H9 (cell line): ENCODE data around the gene RFWD3. TPM values are rescaled to one million over a fixed set of nuclear protein-coding genes. Genes with fewer than 3 reads are reported as not detected.
A peak's percentile ranks its signal among the peaks of the same experiment; 100 is the strongest.

Experiments used
- DNase-seq: peaks from one replicate; pipeline ENCODE4 v3.0.0-alpha.2; 2017
- H2AFZ ChIP-seq: one replicate; pipeline ENCODE4 v1.6.1; 2013; ENCODE audit warnings: mild to moderate bottlenecking, low read length, control low read depth, moderate library complexity
- H2AK5ac ChIP-seq: 2 replicates; pipeline ENCODE4 v1.6.1; 2013; ENCODE audit warnings: low read length, control low read depth, mixed read lengths; ENCODE audit not compliant: insufficient read length
- H2BK120ac ChIP-seq: one replicate; pipeline ENCODE4 v1.6.1; 2013; ENCODE audit warnings: low read depth, mild to moderate bottlenecking, low read length, control low read depth, inconsistent platforms; ENCODE audit not compliant: poor library complexity, severe bottlenecking
- H2BK12ac ChIP-seq: 2 replicates; pipeline ENCODE4 v1.6.1; 2013; ENCODE audit warnings: low read length, control low read depth, mixed read lengths, low read depth; ENCODE audit not compliant: insufficient read length
- H2BK15ac ChIP-seq: 2 replicates; pipeline ENCODE4 v1.6.1; 2013; ENCODE audit warnings: low read depth, low read length, control low read depth
- H2BK20ac ChIP-seq: one replicate; pipeline ENCODE4 v1.6.1; 2013; ENCODE audit warnings: low read depth, mild to moderate bottlenecking, low read length, control low read depth, inconsistent platforms; ENCODE audit not compliant: poor library complexity, severe bottlenecking
- H2BK5ac ChIP-seq: 2 replicates; pipeline ENCODE4 v1.6.1; 2013; ENCODE audit warnings: low read length, control low read depth, mixed read lengths; ENCODE audit not compliant: insufficient read length
- H3K14ac ChIP-seq: 2 replicates; pipeline ENCODE4 v1.6.1; 2013; ENCODE audit warnings: low read length, control low read depth; ENCODE audit not compliant: insufficient read depth
- H3K18ac ChIP-seq: 2 replicates; pipeline ENCODE4 v1.6.1; 2013; ENCODE audit warnings: low read depth, mild to moderate bottlenecking, mixed read lengths, low read length, control low read depth; ENCODE audit not compliant: insufficient read length
- H3K23ac ChIP-seq: 2 replicates; pipeline ENCODE4 v1.6.1; 2013; ENCODE audit warnings: low read length, control low read depth, mixed read lengths, low read depth; ENCODE audit not compliant: insufficient read length
- H3K23me2 ChIP-seq: 2 replicates; pipeline ENCODE4 v1.6.1; 2013; ENCODE audit warnings: low read depth, mild to moderate bottlenecking, mixed read lengths, low read length, control low read depth; ENCODE audit not compliant: insufficient read length, poor library complexity, severe bottlenecking
- H3K27ac ChIP-seq: 2 replicates; pipeline ENCODE4 v1.5.1; 2013; ENCODE audit warnings: low read length, control low read depth, mixed read lengths, low read depth; ENCODE audit not compliant: insufficient read length
- H3K27me3 ChIP-seq: 2 replicates; pipeline ENCODE4 v1.6.1; 2013; ENCODE audit warnings: low read length, control low read depth, inconsistent platforms; ENCODE audit not compliant: insufficient read depth
- H3K4ac ChIP-seq: 2 replicates; pipeline ENCODE4 v1.6.1; 2013; ENCODE audit warnings: low read depth, mild to moderate bottlenecking, control low read depth, inconsistent platforms, low read length, moderate library complexity
- H3K4me1 ChIP-seq: 2 replicates; pipeline ENCODE4 v1.6.1; 2013; ENCODE audit warnings: low read length, control low read depth, inconsistent platforms; ENCODE audit not compliant: insufficient read depth
- H3K4me2 ChIP-seq: 2 replicates; pipeline ENCODE4 v1.6.1; 2013; ENCODE audit warnings: low read length, control low read depth, mixed read lengths; ENCODE audit not compliant: insufficient read length, insufficient read depth
- H3K56ac ChIP-seq: 2 replicates; pipeline ENCODE4 v1.6.1; 2013; ENCODE audit warnings: low read depth, mild to moderate bottlenecking, mixed read lengths, low read length, control low read depth; ENCODE audit not compliant: insufficient read length
- H3K79me1 ChIP-seq: 2 replicates; pipeline ENCODE4 v1.6.1; 2013; ENCODE audit warnings: low read depth, mild to moderate bottlenecking, moderate library complexity, low read length, control low read depth, inconsistent platforms; ENCODE audit not compliant: insufficient read depth, poor library complexity, severe bottlenecking
- H3K79me2 ChIP-seq: 2 replicates; pipeline ENCODE4 v1.6.1; 2013; ENCODE audit warnings: low read length, control low read depth, inconsistent platforms; ENCODE audit not compliant: insufficient read depth
- H3K9ac ChIP-seq: 2 replicates; pipeline ENCODE4 v1.6.1; 2013; ENCODE audit warnings: low read length, control low read depth, mixed read lengths; ENCODE audit not compliant: insufficient read length; ENCODE audit errors: extremely low read depth
- H3K9me3 ChIP-seq: one replicate; pipeline ENCODE4 v1.6.1; 2013; ENCODE audit warnings: low read depth, low read length, inconsistent platforms; ENCODE audit not compliant: control insufficient read depth
- H3T11ph ChIP-seq: one replicate; pipeline ENCODE4 v1.6.1; 2013; ENCODE audit warnings: mild to moderate bottlenecking, low read length, control low read depth, inconsistent platforms
- H4K20me1 ChIP-seq: one replicate; pipeline ENCODE4 v1.6.1; 2013; ENCODE audit not compliant: control insufficient read depth, insufficient read length, insufficient read depth
- H4K5ac ChIP-seq: 2 replicates; pipeline ENCODE4 v1.6.1; 2013; ENCODE audit warnings: low read depth, mild to moderate bottlenecking, mixed read lengths, low read length, control low read depth; ENCODE audit not compliant: insufficient read length
- H4K8ac ChIP-seq: replicated peaks from 2 replicates; pipeline ENCODE4 v1.6.1; 2013; ENCODE audit warnings: low read length, control low read depth, mixed read lengths, low read depth; ENCODE audit not compliant: insufficient read length
- H4K91ac ChIP-seq: 2 replicates; pipeline ENCODE4 v1.6.1; 2013; ENCODE audit warnings: low read depth, mild to moderate bottlenecking, moderate library complexity, mixed read lengths, low read length, control low read depth; ENCODE audit not compliant: insufficient read length
- H3K27ac Mint-ChIP-seq, 3 experiments: 2 replicates in 2 of 3; 3 replicates in 1 of 3; pipeline ENCODE4 v1.8.0; 2020 to 2021; ENCODE audit warnings: mixed read lengths in 3 of 3, mild to moderate bottlenecking in 1 of 3, moderate library complexity in 1 of 3
- H3K27me3 Mint-ChIP-seq: 2 replicates; pipeline ENCODE4 v1.8.0; 2021; ENCODE audit warnings: low read depth, mild to moderate bottlenecking, moderate library complexity, mixed read lengths
- H3K36me3 Mint-ChIP-seq, 3 experiments: 2 replicates in 2 of 3; 3 replicates in 1 of 3; pipeline ENCODE4 v1.8.0; 2020 to 2021; ENCODE audit warnings: low read depth in 3 of 3, mixed read lengths in 3 of 3; ENCODE audit not compliant: insufficient read depth in 1 of 3
- H3K4me1 Mint-ChIP-seq, 2 experiments: 2 replicates each; pipeline ENCODE4 v1.8.0; 2020; ENCODE audit warnings: mixed read lengths in 2 of 2
- H3K4me3 Mint-ChIP-seq, 2 experiments: 2 replicates in 1 of 2; 3 replicates in 1 of 2; pipeline ENCODE4 v1.8.0; 2020 to 2021; ENCODE audit warnings: mild to moderate bottlenecking in 2 of 2, mixed read lengths in 2 of 2, moderate library complexity in 1 of 2
- H3K9me3 Mint-ChIP-seq, 2 experiments: 2 replicates in 1 of 2; 3 replicates in 1 of 2; pipeline ENCODE4 v1.8.0; 2020; ENCODE audit warnings: mild to moderate bottlenecking in 2 of 2, mixed read lengths in 2 of 2, moderate library complexity in 1 of 2
- WGBS: extraction: QIAGEN DNeasy Blood & Tissue Kit; methylation state at CpG from one replicate; pipeline ENCODE4 v1.1.7; 2013; ENCODE audit warnings: missing lambda C conversion rate, low lambda C conversion rate, mixed read lengths; ENCODE audit not compliant: insufficient read length; ENCODE audit errors: extremely low coverage; 5-methylcytosine and 5-hydroxymethylcytosine counted together
- total RNA-seq: library from RNA; stranded (reverse); gene quantifications from 2 replicates; pipeline ENCODE4 v1.2.1, GENCODE V29; 2021
- TF ChIP-seq, protein P1 (sequence below): fragments of 200-600 bp; sonication (generic); conservative IDR thresholded peaks from 3 replicates; pipeline ENCODE4 v1.8.0; 2021; ENCODE audit warnings: antibody characterized with exemption, mild to moderate bottlenecking

Gene RFWD3
- total RNA-seq, 1 experiment from 2014 or later = 114 TPM

DNA sequence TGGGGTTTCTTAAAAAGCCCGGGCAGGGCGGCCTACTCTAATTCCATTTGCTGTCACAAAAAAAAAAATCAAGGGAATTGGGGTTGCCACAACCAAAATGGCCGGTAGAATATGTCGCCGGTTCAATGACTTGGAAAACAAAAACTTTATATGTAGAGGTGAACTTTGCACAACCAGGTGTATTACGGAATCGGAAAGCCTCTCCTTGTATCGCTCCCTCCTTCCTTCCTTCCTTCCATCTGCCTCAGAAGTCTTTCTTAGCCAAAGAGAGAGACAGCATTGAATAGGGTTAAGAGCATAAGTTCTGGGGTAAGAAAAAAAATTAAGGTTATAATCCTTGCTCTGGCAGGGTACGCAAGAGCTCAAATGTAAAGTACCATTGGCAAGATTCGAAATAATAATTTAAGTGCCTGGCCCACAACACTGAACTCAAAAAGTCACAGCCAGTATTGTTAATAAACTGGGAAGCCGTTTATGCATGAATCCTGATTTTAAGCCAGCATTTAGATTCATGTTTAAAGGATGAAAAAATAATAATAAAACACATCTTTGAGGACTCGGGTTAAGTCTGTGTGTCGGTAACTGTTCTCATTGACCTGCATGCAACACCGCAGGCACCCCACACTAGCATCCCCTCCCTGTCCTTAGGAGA, 59.2 kb downstream of the RFWD3 start:
- no peak for DNase-seq
- Histone ChIP-seq H4K91ac (no peak overlapping the region), H3K27me3 (no peaks in the 10 kb centered on the region), H2BK20ac (no peak overlapping the region), H2AFZ (no peak overlapping the region), H3K4me2 (peak overlapping the region; percentile 69), H4K8ac (no peak overlapping the region), H2BK15ac (no peak overlapping the region), H3K23ac (no peak overlapping the region), H2BK5ac (no peak overlapping the region), H3T11ph (no peak overlapping the region), H3K79me1 (no peaks in the 10 kb centered on the region), H4K5ac (no peak overlapping the region), H2AK5ac (no peak overlapping the region), H3K4ac (no peak overlapping the region), H3K23me2 (peaks cover 8% of the 10 kb centered on the region), H3K9me3 (no peaks in the 10 kb centered on the region), H3K18ac (peak overlapping the region; percentile 38), H3K4me1 (peaks cover 4% of the 10 kb centered on the region; the same call in 1 of the 2 replicates), H3K27ac (peak overlapping the region; percentile 5), H3K56ac (no peak overlapping the region), H3K9ac (peak overlapping the region; percentile 65), H2BK12ac (no peak overlapping the region), H2BK120ac (no peak overlapping the region), H3K79me2 (peaks cover 23% of the 10 kb centered on the region; the same call in 1 of the 2 replicates), H4K20me1 (no peaks in the 10 kb centered on the region), H3K14ac (no peak overlapping the region; the same call in 1 of the 2 replicates)
- TF ChIP-seq, protein P1, sequence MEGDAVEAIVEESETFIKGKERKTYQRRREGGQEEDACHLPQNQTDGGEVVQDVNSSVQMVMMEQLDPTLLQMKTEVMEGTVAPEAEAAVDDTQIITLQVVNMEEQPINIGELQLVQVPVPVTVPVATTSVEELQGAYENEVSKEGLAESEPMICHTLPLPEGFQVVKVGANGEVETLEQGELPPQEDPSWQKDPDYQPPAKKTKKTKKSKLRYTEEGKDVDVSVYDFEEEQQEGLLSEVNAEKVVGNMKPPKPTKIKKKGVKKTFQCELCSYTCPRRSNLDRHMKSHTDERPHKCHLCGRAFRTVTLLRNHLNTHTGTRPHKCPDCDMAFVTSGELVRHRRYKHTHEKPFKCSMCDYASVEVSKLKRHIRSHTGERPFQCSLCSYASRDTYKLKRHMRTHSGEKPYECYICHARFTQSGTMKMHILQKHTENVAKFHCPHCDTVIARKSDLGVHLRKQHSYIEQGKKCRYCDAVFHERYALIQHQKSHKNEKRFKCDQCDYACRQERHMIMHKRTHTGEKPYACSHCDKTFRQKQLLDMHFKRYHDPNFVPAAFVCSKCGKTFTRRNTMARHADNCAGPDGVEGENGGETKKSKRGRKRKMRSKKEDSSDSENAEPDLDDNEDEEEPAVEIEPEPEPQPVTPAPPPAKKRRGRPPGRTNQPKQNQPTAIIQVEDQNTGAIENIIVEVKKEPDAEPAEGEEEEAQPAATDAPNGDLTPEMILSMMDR = no peak
- H3K4me1 Mint-ChIP-seq = peaks cover 35 to 41% of the 10 kb centered on the region in 2 experiments
- H3K27ac Mint-ChIP-seq = peak overlapping the region; percentile 90 to 96 (median 94)
- peaks cover 2 to 5% (median 4%) of the 10 kb centered on the region in 3 experiments; a peak in 5 of 7 replicates for H3K36me3 Mint-ChIP-seq
- H3K9me3 Mint-ChIP-seq = no peaks in the 10 kb centered on the region; a peak in 1 of 5 replicates
- H3K27me3 Mint-ChIP-seq = no peaks in the 10 kb centered on the region
- WGBS = no CpG with 5 or more reads among the region's 14 CpGs
- H3K4me3 Mint-ChIP-seq = peak overlapping the region; percentile 97 to 98
